Measurements from ENCODE around the gene SNRPA.
"Not testable (repeated sequence)": the region's sequence is repeated elsewhere in the genome, so short reads cannot be mapped to it uniquely, and the experiment has no call there.

DNA sequence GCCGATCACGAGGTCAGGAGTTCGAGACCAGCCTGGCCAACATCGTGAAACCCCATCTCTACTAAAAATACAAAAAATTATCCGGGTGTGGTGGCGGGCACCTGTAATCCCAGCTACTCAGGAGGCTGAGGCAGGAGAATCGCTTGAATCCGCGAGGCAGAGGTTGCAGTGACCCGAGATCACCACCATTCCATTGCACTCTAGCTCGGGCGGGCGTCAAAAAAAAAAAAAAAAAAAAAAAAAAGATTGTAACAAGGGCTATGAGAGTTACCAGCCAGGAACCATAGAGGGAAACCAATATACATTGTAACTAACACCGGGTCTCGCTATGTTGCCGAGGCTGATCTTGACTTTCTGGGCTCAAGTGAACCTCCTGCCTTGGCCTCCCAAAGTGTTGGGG, 18.7 kb upstream of the SNRPA start:
- TF ChIP-seq, protein P1, sequence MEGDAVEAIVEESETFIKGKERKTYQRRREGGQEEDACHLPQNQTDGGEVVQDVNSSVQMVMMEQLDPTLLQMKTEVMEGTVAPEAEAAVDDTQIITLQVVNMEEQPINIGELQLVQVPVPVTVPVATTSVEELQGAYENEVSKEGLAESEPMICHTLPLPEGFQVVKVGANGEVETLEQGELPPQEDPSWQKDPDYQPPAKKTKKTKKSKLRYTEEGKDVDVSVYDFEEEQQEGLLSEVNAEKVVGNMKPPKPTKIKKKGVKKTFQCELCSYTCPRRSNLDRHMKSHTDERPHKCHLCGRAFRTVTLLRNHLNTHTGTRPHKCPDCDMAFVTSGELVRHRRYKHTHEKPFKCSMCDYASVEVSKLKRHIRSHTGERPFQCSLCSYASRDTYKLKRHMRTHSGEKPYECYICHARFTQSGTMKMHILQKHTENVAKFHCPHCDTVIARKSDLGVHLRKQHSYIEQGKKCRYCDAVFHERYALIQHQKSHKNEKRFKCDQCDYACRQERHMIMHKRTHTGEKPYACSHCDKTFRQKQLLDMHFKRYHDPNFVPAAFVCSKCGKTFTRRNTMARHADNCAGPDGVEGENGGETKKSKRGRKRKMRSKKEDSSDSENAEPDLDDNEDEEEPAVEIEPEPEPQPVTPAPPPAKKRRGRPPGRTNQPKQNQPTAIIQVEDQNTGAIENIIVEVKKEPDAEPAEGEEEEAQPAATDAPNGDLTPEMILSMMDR (IDR thresholded peaks at IDR 0.05; ENCODE audit: low read length): not testable (repeated sequence)
- TF ChIP-seq EZH2 (IDR thresholded peaks at IDR 0.05; ENCODE audit: borderline replicate concordance, low read length): not testable (repeated sequence)

All from OCI-LY1 (cell line).